Measurements from ENCODE around the gene MT1X. TPM values are rescaled to one million over a fixed set of nuclear protein-coding genes. Genes with fewer than 3 reads are reported as not detected.

Gene MT1X
- total RNA-seq, 1 experiment from 2014 or later: 328 TPM

GRCh38 chr16:56729735-56730662 is 47.7 kb downstream of the MT1X start, which contains the start of gene NUP93 (continued):
- no peak for TF ChIP-seq HMGA2 (CRISPR knock-in tag; IDR thresholded peaks at IDR 0.05)
- TF ChIP-seq ZNF138 (CRISPR knock-in tag; conservative IDR thresholded peaks at IDR 0.05): no peak
- peak; percentile 30; the same call in 1 of the 2 replicates for TF ChIP-seq MYBL2 (CRISPR knock-in tag; IDR thresholded peaks at IDR 0.05)
- no peak for TF ChIP-seq ZNF396 (CRISPR knock-in tag; IDR thresholded peaks at IDR 0.05; ENCODE audit: borderline replicate concordance)
- TF ChIP-seq AR (CRISPR knock-in tag; IDR thresholded peaks at IDR 0.05): no peak
- no peak for TF ChIP-seq ZNF263 (CRISPR knock-in tag; IDR thresholded peaks at IDR 0.05; ENCODE audit: low read depth)
- TF ChIP-seq SMAD3 (CRISPR knock-in tag; IDR thresholded peaks at IDR 0.05; ENCODE audit: borderline replicate concordance): 0 out of 2 replicates have a peak, but pooled peaks have one; percentile 24
- no peak for TF ChIP-seq ERG (CRISPR knock-in tag; IDR thresholded peaks at IDR 0.05)
- no peak for TF ChIP-seq NR1H2 (CRISPR knock-in tag; IDR thresholded peaks at IDR 0.05)
- TF ChIP-seq HMGXB4 (CRISPR knock-in tag; IDR thresholded peaks at IDR 0.05): no peak
- no peak for TF ChIP-seq ATF6 (CRISPR knock-in tag; IDR thresholded peaks at IDR 0.05)
- TF ChIP-seq EMX1 (CRISPR knock-in tag; IDR thresholded peaks at IDR 0.05): no peak
- TF ChIP-seq MAX (CRISPR knock-in tag; IDR thresholded peaks at IDR 0.05): peak; percentile 83
- TF ChIP-seq JUN (CRISPR knock-in tag; IDR thresholded peaks at IDR 0.05): 0 out of 2 replicates have a peak, but pooled peaks have one; percentile 60
- peak; percentile 42; the same call in 1 of the 2 replicates for TF ChIP-seq CREM (CRISPR knock-in tag; IDR thresholded peaks at IDR 0.05)
- TF ChIP-seq ZNF281 (CRISPR knock-in tag; IDR thresholded peaks at IDR 0.05): peak; percentile 84; the same call in 1 of the 2 replicates
- peak; percentile 35; the same call in 1 of the 2 replicates for TF ChIP-seq FOXP4 (CRISPR knock-in tag; IDR thresholded peaks at IDR 0.05)
- peak; percentile 72; the same call in 1 of the 2 replicates for TF ChIP-seq E2F1 (CRISPR knock-in tag; IDR thresholded peaks at IDR 0.05)
- TF ChIP-seq CREB1 (CRISPR knock-in tag; IDR thresholded peaks at IDR 0.05): 0 out of 2 replicates have a peak, but pooled peaks have one; percentile 72
- peak; percentile 56 for TF ChIP-seq GABPB1 (CRISPR knock-in tag; IDR thresholded peaks at IDR 0.05)
- TF ChIP-seq NFE2L1 (CRISPR knock-in tag; IDR thresholded peaks at IDR 0.05): peak; percentile 73; the same call in 1 of the 2 replicates
- TF ChIP-seq ZBTB21 (CRISPR knock-in tag; IDR thresholded peaks at IDR 0.05; ENCODE audit: borderline replicate concordance): 0 out of 2 replicates have a peak, but pooled peaks have one; percentile 31
